IMR-90 (cell line): Measurements from ENCODE around the gene MPND. TPM values are rescaled to one million over a fixed set of nuclear protein-coding genes. Genes with fewer than 3 reads are reported as not detected.
A peak's percentile ranks its signal among the peaks of the same experiment; 100 is the strongest.

ENCODE experiments used
- ATAC-seq: fragments of 200-7000 bp; cut with Tn5 transposase; 2 replicates; pipeline ENCODE4 v1.9.1; 2020; ENCODE audit warnings: low read depth, mild to moderate bottlenecking, moderate library complexity
- BruUV-seq: library from RNA; stranded (reverse); fragments of 400-500 nt; replicated peaks from 2 replicates; lab custom pipeline; 2021; lab: Mats Ljungman, UMichigan
- CTCF ChIA-PET: fragments of 300-600 bp; formaldehyde crosslinking; extraction: SDS; loops from one replicate; lab custom pipeline; 2021; ENCODE audit warnings: antibody characterized with exemption; lab: Yijun Ruan, JAX
- POLR2A ChIA-PET: fragments of 300-600 bp; sonication (Branson Sonifier 250); formaldehyde crosslinking; loops from one replicate; lab custom pipeline; 2022; ENCODE audit warnings: antibody characterized with exemption; ENCODE audit not compliant: unreplicated experiment; lab: Charles Lee
- DNase-seq: peaks from one replicate; pipeline ENCODE4 v3.0.0; 2013
- H2AFZ ChIP-seq: replicated peaks from 2 replicates; pipeline ENCODE3; 2013; ENCODE audit warnings: low read length, mild to moderate bottlenecking; ENCODE audit not compliant: poor library complexity
- H2AK5ac ChIP-seq: 2 replicates; pipeline ENCODE4 v1.6.1; 2013; ENCODE audit warnings: low read depth, low read length, inconsistent platforms
- H2AK9ac ChIP-seq: replicated peaks from 2 replicates; pipeline ENCODE3; 2013; ENCODE audit warnings: mild to moderate bottlenecking, low read depth, low read length, moderate library complexity; ENCODE audit not compliant: poor library complexity
- H2BK120ac ChIP-seq: 2 replicates; pipeline ENCODE4 v1.6.1; 2013; ENCODE audit warnings: low read depth, low read length, inconsistent platforms
- H2BK15ac ChIP-seq: 3 replicates; pipeline ENCODE4 v1.6.1; 2013; ENCODE audit warnings: low read depth, low read length, inconsistent platforms
- H2BK20ac ChIP-seq: 2 replicates; pipeline ENCODE4 v1.6.1; 2013; ENCODE audit warnings: low read depth, mild to moderate bottlenecking, inconsistent platforms, low read length, moderate library complexity
- H2BK5ac ChIP-seq: 2 replicates; pipeline ENCODE4 v1.6.1; 2013; ENCODE audit warnings: mild to moderate bottlenecking, low read depth, low read length, inconsistent platforms; ENCODE audit not compliant: poor library complexity, severe bottlenecking
- H3K14ac ChIP-seq: replicated peaks from 2 replicates; pipeline ENCODE4 v1.6.1; 2013; ENCODE audit warnings: low read depth, low read length, inconsistent platforms
- H3K18ac ChIP-seq: 2 replicates; pipeline ENCODE4 v1.6.1; 2013; ENCODE audit warnings: low read depth, low read length, control low read depth
- H3K23ac ChIP-seq: 2 replicates; pipeline ENCODE4 v1.6.1; 2013; ENCODE audit warnings: low read depth, low read length, inconsistent platforms
- H3K27ac ChIP-seq: 2 replicates; pipeline ENCODE4 v1.5.1; 2013; ENCODE audit warnings: mild to moderate bottlenecking, control low read depth, low read length; ENCODE audit not compliant: insufficient read depth
- H3K27me3 ChIP-seq: 2 replicates; pipeline ENCODE4 v1.6.1; 2013; ENCODE audit warnings: low read length; ENCODE audit not compliant: control insufficient read depth, insufficient read depth
- H3K36me3 ChIP-seq: 2 replicates; pipeline ENCODE4 v1.6.1; 2013; ENCODE audit warnings: low read length, mixed read lengths; ENCODE audit not compliant: control insufficient read depth, insufficient read depth
- H3K4ac ChIP-seq: 2 replicates; pipeline ENCODE4 v1.6.1; 2013; ENCODE audit warnings: low read depth, low read length, inconsistent platforms
- H3K4me1 ChIP-seq: 2 replicates; pipeline ENCODE4 v1.6.1; 2013; ENCODE audit warnings: low read length, mixed read lengths; ENCODE audit not compliant: control insufficient read depth, insufficient read depth
- H3K4me2 ChIP-seq: 2 replicates; pipeline ENCODE4 v1.6.1; 2013; ENCODE audit warnings: low read depth, mild to moderate bottlenecking, control low read depth, low read length, moderate library complexity
- H3K4me3 ChIP-seq: 2 replicates; pipeline ENCODE4 v1.5.1; 2013; ENCODE audit warnings: low read depth, mild to moderate bottlenecking, control low read depth, low read length, moderate library complexity; ENCODE audit not compliant: insufficient read depth
- H3K56ac ChIP-seq: 2 replicates; pipeline ENCODE4 v1.6.1; 2013; ENCODE audit warnings: low read length, inconsistent platforms; ENCODE audit not compliant: insufficient read depth; ENCODE audit errors: extremely low read depth
- H3K79me1 ChIP-seq, 2 experiments: 2 replicates each; pipeline ENCODE4 v1.6.1; 2013; ENCODE audit warnings: low read length in 2 of 2, inconsistent platforms in 1 of 2, low read depth in 1 of 2
- H3K9ac ChIP-seq: 2 replicates; pipeline ENCODE4 v1.6.1; 2013; ENCODE audit warnings: low read depth, low read length, control low read depth
- H3K9me1 ChIP-seq: 2 replicates; pipeline ENCODE4 v1.6.1; 2013; ENCODE audit warnings: low read length, inconsistent platforms; ENCODE audit not compliant: insufficient read depth
- H3K9me3 ChIP-seq: 2 replicates; pipeline ENCODE4 v1.6.1; 2013; ENCODE audit warnings: low read length; ENCODE audit not compliant: control insufficient read depth, insufficient read depth
- H4K20me1 ChIP-seq: 2 replicates; pipeline ENCODE4 v1.6.1; 2013; ENCODE audit warnings: low read length, inconsistent platforms; ENCODE audit not compliant: insufficient read depth
- H4K5ac ChIP-seq: 2 replicates; pipeline ENCODE4 v1.6.1; 2013; ENCODE audit warnings: mild to moderate bottlenecking, low read depth, low read length, control low read depth
- H4K8ac ChIP-seq, 2 experiments: 2 replicates each; pipeline ENCODE4 v1.6.1; 2013; ENCODE audit warnings: low read depth in 2 of 2, low read length in 2 of 2, control low read depth in 1 of 2, inconsistent platforms in 1 of 2
- H4K91ac ChIP-seq: 2 replicates; pipeline ENCODE4 v1.6.1; 2013; ENCODE audit warnings: low read depth, low read length, inconsistent platforms; ENCODE audit not compliant: insufficient read depth
- BHLHE40 ChIP-seq: fragments of 150-350 bp; IDR thresholded peaks from 2 replicates; pipeline ENCODE4 v1.6.1; 2016; ENCODE audit warnings: mild to moderate bottlenecking, low read depth, low read length
- CEBPB ChIP-seq: IDR thresholded peaks from 2 replicates; pipeline ENCODE4 v1.6.1; 2012; ENCODE audit warnings: low read depth, low read length, improper control_type of control experiment
- FOS ChIP-seq: fragments of 150-350 bp; IDR thresholded peaks from 2 replicates; pipeline ENCODE4 v1.6.1; 2016; ENCODE audit warnings: low read depth, low read length
- MAFK ChIP-seq: IDR thresholded peaks from 2 replicates; pipeline ENCODE4 v1.6.1; 2012; ENCODE audit warnings: low read depth, low read length, improper control_type of control experiment
- MAZ ChIP-seq: IDR thresholded peaks from 2 replicates; pipeline ENCODE4 v1.6.1; 2012; ENCODE audit warnings: low read depth, mild to moderate bottlenecking, low read length, improper control_type of control experiment, moderate library complexity, borderline replicate concordance
- NFE2L2 ChIP-seq: fragments of 150-350 bp; IDR thresholded peaks from 2 replicates; pipeline ENCODE4 v1.6.1; 2016; ENCODE audit warnings: low read depth, mild to moderate bottlenecking, low read length
- POLR2A ChIP-seq: IDR thresholded peaks from 2 replicates; pipeline ENCODE4 v1.6.1; 2012; ENCODE audit warnings: mild to moderate bottlenecking, low read depth, low read length
- RAD21 ChIP-seq: IDR thresholded peaks from 2 replicates; pipeline ENCODE4 v1.6.1; 2012; ENCODE audit warnings: low read length, improper control_type of control experiment
- RCOR1 ChIP-seq: IDR thresholded peaks from 2 replicates; pipeline ENCODE4 v1.6.1; 2012; ENCODE audit warnings: mild to moderate bottlenecking, low read length, improper control_type of control experiment; ENCODE audit not compliant: insufficient replicate concordance
- RFX5 ChIP-seq: IDR thresholded peaks from 2 replicates; pipeline ENCODE4 v1.8.0; 2012; ENCODE audit warnings: low read depth, mild to moderate bottlenecking, low read length, moderate library complexity
- SMC3 ChIP-seq: fragments of 150-350 bp; IDR thresholded peaks from 2 replicates; pipeline ENCODE4 v1.6.1; 2016; ENCODE audit warnings: low read depth, mild to moderate bottlenecking, antibody characterized with exemption, low read length, moderate library complexity
- WGBS, 2 experiments: methylation state at CpG; one replicate each; pipeline versions ENCODE4 v1.1.5 to v1.1.7; 2013; ENCODE audit warnings: missing lambda C conversion rate in 2 of 2; ENCODE audit not compliant: insufficient read length in 1 of 2; ENCODE audit errors: extremely low coverage in 2 of 2; 5-methylcytosine and 5-hydroxymethylcytosine counted together
- dilution Hi-C: fragments of 300-500 bp; cut with HindIII; formaldehyde crosslinking; loops from one replicate; pipeline ENCODE4 v1.14.3; 2018; ENCODE audit warnings: low sequenced_read_pairs; ENCODE audit not compliant: unreplicated experiment
- in situ Hi-C: fragments of 300-500 bp; cut with MboI; formaldehyde crosslinking; loops from 3 replicates; pipeline ENCODE4 v1.14.3; 2019; ENCODE audit warnings: low sequenced_read_pairs, inconsistent platforms, mixed read lengths
- intact Hi-C: fragments of 100-400 bp; cut with micrococcal nuclease; formaldehyde crosslinking; loops from 2 replicates; pipeline ENCODE4 v1.10.0; 2022
- polyA plus RNA-seq, 3 experiments: library from polyadenylated mRNA; depleted of rRNA; stranded (reverse); fragments of >200 nt; gene quantifications; 2 replicates each; pipeline ENCODE4 v1.2.3, GENCODE V29; 2012; ENCODE audit warnings: low replicate concordance in 1 of 3
- total RNA-seq: library from RNA; depleted of rRNA; stranded (reverse); fragments of >200 nt; gene quantifications from 2 replicates; pipeline ENCODE4 v1.2.3, GENCODE V29; 2012
- TF ChIP-seq, protein P1 (sequence below): fragments of 150-350 bp; IDR thresholded peaks from 2 replicates; pipeline ENCODE4 v1.6.1; 2016; ENCODE audit warnings: low read depth, mild to moderate bottlenecking, low read length, moderate library complexity, borderline replicate concordance
- TF ChIP-seq, protein P2 (sequence below): fragments of 150-350 bp; IDR thresholded peaks from 2 replicates; pipeline ENCODE4 v1.6.1; 2017; ENCODE audit warnings: mild to moderate bottlenecking, antibody characterized with exemption, low read length, low read depth

Gene MPND
- total and polyA plus RNA-seq, 2 of the 4 experiments (the other 2 are of a cell fraction), result 2.3 to 8.1 TPM

DNA sequence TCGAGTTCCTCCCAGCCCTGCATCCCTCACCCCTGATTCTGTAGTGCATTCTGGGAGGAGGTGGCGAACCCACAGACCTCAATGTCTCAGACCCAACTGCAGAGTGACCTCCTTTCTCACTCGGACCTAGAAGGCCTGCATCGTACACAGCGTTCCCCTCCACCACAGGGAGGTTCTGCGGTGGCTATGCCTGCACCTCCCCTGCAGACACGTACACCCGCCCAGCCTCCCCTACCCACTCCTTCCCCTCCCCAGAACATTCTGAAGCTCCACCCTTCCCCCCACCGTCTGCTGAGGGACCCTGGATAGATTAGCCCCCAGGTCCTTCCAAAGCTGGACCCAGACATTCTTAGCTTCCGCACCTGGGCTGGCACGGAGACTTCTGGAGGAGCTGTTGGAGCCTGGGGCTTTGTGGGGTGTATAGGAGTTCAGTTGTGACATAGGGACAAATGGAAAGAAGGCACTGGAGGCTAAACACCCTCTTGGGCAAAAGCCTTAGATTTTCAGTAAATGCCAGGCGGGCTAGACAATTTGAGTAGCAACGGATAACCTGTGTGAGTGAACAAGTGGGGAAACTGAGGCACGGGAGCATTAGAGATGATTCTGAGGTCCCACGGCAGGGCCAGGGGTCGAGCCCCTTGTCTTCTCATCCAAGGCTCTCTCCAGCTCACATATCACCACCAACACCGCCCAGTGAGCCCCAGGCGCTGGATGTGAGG lies 39.4 kb upstream of the MPND start:
- ATAC-seq (no peak), DNase-seq (no peak)
- no peak overlapping the region for H2BK5ac ChIP-seq
- H4K20me1 ChIP-seq, result no peaks in the 10 kb centered on the region
- no peak overlapping the region for H3K14ac ChIP-seq
- no peaks in the 10 kb centered on the region for H3K9me3 ChIP-seq
- peaks cover 0 to 3% of the 10 kb centered on the region in 2 experiments; a peak in 1 of 4 replicates for H3K79me1 ChIP-seq
- H3K4ac ChIP-seq, result no peak overlapping the region
- peaks cover 6% of the 10 kb centered on the region; the same call in 1 of the 2 replicates for H3K9me1 ChIP-seq
- no peak overlapping the region for H2BK15ac ChIP-seq
- TF ChIP-seq POLR2A (no peak), RFX5 (no peak), MAZ (no peak), RCOR1 (no peak), MAFK (no peak), NFE2L2 (no peak), BHLHE40 (no peak), FOS (no peak), SMC3 (no peak), CEBPB (no peak), RAD21 (no peak)
- TF ChIP-seq, protein P1, sequence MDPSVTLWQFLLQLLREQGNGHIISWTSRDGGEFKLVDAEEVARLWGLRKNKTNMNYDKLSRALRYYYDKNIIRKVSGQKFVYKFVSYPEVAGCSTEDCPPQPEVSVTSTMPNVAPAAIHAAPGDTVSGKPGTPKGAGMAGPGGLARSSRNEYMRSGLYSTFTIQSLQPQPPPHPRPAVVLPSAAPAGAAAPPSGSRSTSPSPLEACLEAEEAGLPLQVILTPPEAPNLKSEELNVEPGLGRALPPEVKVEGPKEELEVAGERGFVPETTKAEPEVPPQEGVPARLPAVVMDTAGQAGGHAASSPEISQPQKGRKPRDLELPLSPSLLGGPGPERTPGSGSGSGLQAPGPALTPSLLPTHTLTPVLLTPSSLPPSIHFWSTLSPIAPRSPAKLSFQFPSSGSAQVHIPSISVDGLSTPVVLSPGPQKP, result no peak
- TF ChIP-seq, protein P2, sequence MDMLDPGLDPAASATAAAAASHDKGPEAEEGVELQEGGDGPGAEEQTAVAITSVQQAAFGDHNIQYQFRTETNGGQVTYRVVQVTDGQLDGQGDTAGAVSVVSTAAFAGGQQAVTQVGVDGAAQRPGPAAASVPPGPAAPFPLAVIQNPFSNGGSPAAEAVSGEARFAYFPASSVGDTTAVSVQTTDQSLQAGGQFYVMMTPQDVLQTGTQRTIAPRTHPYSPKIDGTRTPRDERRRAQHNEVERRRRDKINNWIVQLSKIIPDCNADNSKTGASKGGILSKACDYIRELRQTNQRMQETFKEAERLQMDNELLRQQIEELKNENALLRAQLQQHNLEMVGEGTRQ, result no peak
- in situ Hi-C loops, result no loop called here
- no peak overlapping the region for H4K91ac ChIP-seq
- no peak overlapping the region; the same call in 1 of the 2 replicates for H3K56ac ChIP-seq
- peaks cover 2% of the 10 kb centered on the region; the same call in 1 of the 2 replicates for H3K36me3 ChIP-seq
- intact Hi-C loops, result no loop called here
- H2AK9ac ChIP-seq, result peak overlapping the region; percentile 52
- H3K23ac ChIP-seq, result no peak overlapping the region
- no peaks in the 10 kb centered on the region for H3K4me1 ChIP-seq
- no peak overlapping the region for H2BK20ac ChIP-seq
- peak overlapping the region; percentile 79 for H2AFZ ChIP-seq
- no peak overlapping the region for H3K18ac ChIP-seq
- no peak overlapping the region for H2BK120ac ChIP-seq
- no peak overlapping the region for H2AK5ac ChIP-seq
- ChIA-PET POLR2A (no interaction called here), CTCF (no interaction called here)
- no peak overlapping the region for H4K5ac ChIP-seq
- H3K27me3 ChIP-seq, result no peaks in the 10 kb centered on the region
- H4K8ac ChIP-seq, result peak overlapping the region; percentile 12 to 84; a peak in 3 of 4 replicates
- H3K27ac ChIP-seq, result no peak overlapping the region
- dilution Hi-C loops, result no loop called here
- 56% methylated on average over 6 of the region's 18 CpGs; no CpG with 5 or more reads in 1 of the 2 experiments for WGBS, 2 experiments
- peak overlapping the region; percentile 47; the same call in 1 of the 2 replicates for H3K4me3 ChIP-seq
- H3K4me2 ChIP-seq, result peak overlapping the region; percentile 70
- no peak overlapping the region for H3K9ac ChIP-seq
- no TSS peak for BruUV-seq
